ENCODE results near the gene CDH24. TPM values are rescaled to one million over a fixed set of nuclear protein-coding genes. Genes with fewer than 3 reads are reported as not detected.
A peak's percentile ranks its signal among the peaks of the same experiment; 100 is the strongest.

CDH24 gene
- total and polyA plus RNA-seq, 2 donors (not counting 3 experiments of a cell fraction or from before 2014, with no cell fraction given): 21.7 to 52.9 TPM

GRCh38 chr14:23063601-23064000 lies 6.3 kb upstream of the CDH24 start:
- no TSS peak for BruUV-seq (replicated peaks)
- Histone ChIP-seq H3K27me3 (ENCODE audit: control insufficient read depth in 2 of 2, insufficient read depth in 2 of 2, low read length in 2 of 2) (no peaks in the 10 kb centered on the region), H3K4me3 (replicated peaks in 1 of 3; ENCODE audit: insufficient read depth in 1 of 3, low read depth in 1 of 3, low read length in 3 of 3) (no peak overlapping the region), H3K9me1 (replicated peaks; ENCODE audit: control insufficient read depth, extremely low read depth, insufficient read depth, low read length) (no peaks in the 10 kb centered on the region), H3K36me3 (ENCODE audit: control insufficient read depth in 2 of 2, extremely low read depth in 1 of 2, insufficient read depth in 2 of 2, low read length in 2 of 2) (peaks cover 56% of the 10 kb centered on the region in 2 experiments), H3K27ac (ENCODE audit: insufficient read depth, low read depth, low read length) (no peak overlapping the region), H2AFZ (ENCODE audit: low read depth, low read length) (no peak overlapping the region), H3K9ac (replicated peaks; ENCODE audit: extremely low read depth, insufficient read depth, low read length) (no peak overlapping the region), H3K4me2 (ENCODE audit: insufficient read depth, low read length) (no peak overlapping the region), H3K4me1 (ENCODE audit: control insufficient read depth, extremely low read depth, insufficient read depth, low read length) (peaks cover 31% of the 10 kb centered on the region), H3K9me3 (replicated peaks; ENCODE audit: control insufficient read depth, insufficient read depth, low read length) (no peaks in the 10 kb centered on the region), H4K20me1 (replicated peaks; ENCODE audit: control insufficient read depth, extremely low read depth, insufficient read depth, low read length) (peaks cover 4% of the 10 kb centered on the region), H3K79me2 (ENCODE audit: control insufficient read depth, insufficient read depth, low read length) (peaks cover 37% of the 10 kb centered on the region)
- no peak for DNase-seq (ENCODE audit: low read depth, low spot score)
- dilution Hi-C loops (cut with MboI; ENCODE audit: extremely low pct_ligation_motif_present, low sequenced_read_pairs): loop anchor here (10.0 kb wide), 1 partner anchor 79 kb away; the partner anchor contains the start of gene AJUBA
- intact Hi-C loops (cut with micrococcal nuclease): no loop called here
- ChIA-PET POLR2A (no interaction called here), CTCF (interaction anchor here (1.0 to 13.4 kb wide), 3 partner anchors 14 to 75 kb away, joined by 5 to 1071 read pairs (median 19); partner anchors contain the start of gene AJUBA)
- no peak for FAIRE-seq
- TF ChIP-seq MYC (IDR thresholded peaks at IDR 0.05; ENCODE audit: low read depth, low read length): no peak
- TF ChIP-seq JUN (IDR thresholded peaks at IDR 0.05; ENCODE audit: borderline replicate concordance, insufficient read depth, insufficient read length, low read depth): no peak
- TF ChIP-seq, protein P1, sequence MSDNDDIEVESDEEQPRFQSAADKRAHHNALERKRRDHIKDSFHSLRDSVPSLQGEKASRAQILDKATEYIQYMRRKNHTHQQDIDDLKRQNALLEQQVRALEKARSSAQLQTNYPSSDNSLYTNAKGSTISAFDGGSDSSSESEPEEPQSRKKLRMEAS (IDR thresholded peaks at IDR 0.05; ENCODE audit: insufficient read depth, insufficient read length): no peak
- no peak for TF ChIP-seq GATA2 (IDR thresholded peaks at IDR 0.05; ENCODE audit: insufficient read depth, insufficient read length, low read depth, low read length)
- TF ChIP-seq POLR2A (IDR thresholded peaks at IDR 0.05; ENCODE audit: low read depth, low read length): no peak

- Histone ChIP-seq H4K20me1 (replicated peaks; ENCODE audit: control insufficient read depth, extremely low read depth, insufficient read depth, low read length) (no peaks in the 10 kb centered on the region), H3K36me3 (ENCODE audit: control insufficient read depth in 2 of 2, extremely low read depth in 1 of 2, insufficient read depth in 2 of 2, low read length in 2 of 2) (peaks cover 44 to 45% of the 10 kb centered on the region in 2 experiments), H3K79me2 (ENCODE audit: control insufficient read depth, insufficient read depth, low read length) (peaks cover 22% of the 10 kb centered on the region), H3K9ac (replicated peaks; ENCODE audit: extremely low read depth, insufficient read depth, low read length) (peak overlapping the region; percentile 34), H3K4me2 (ENCODE audit: insufficient read depth, low read length) (peak overlapping the region; percentile 54), H2AFZ (ENCODE audit: low read depth, low read length) (no peak overlapping the region), H3K27me3 (ENCODE audit: control insufficient read depth in 2 of 2, insufficient read depth in 2 of 2, low read length in 2 of 2) (no peaks in the 10 kb centered on the region), H3K4me3 (replicated peaks in 1 of 3; ENCODE audit: insufficient read depth in 1 of 3, low read depth in 1 of 3, low read length in 3 of 3) (no peak overlapping the region), H3K4me1 (ENCODE audit: control insufficient read depth, extremely low read depth, insufficient read depth, low read length) (peaks cover 31% of the 10 kb centered on the region), H3K9me3 (replicated peaks; ENCODE audit: control insufficient read depth, insufficient read depth, low read length) (no peaks in the 10 kb centered on the region), H3K27ac (ENCODE audit: insufficient read depth, low read depth, low read length) (peak overlapping the region; percentile 72), H3K9me1 (replicated peaks; ENCODE audit: control insufficient read depth, extremely low read depth, insufficient read depth, low read length) (no peaks in the 10 kb centered on the region)
- BruUV-seq (replicated peaks): no TSS peak
- TF ChIP-seq POLR2A (IDR thresholded peaks at IDR 0.05; ENCODE audit: low read depth, low read length): no peak
- no peak for TF ChIP-seq CTCF (IDR thresholded peaks at IDR 0.05; ENCODE audit: extremely low read depth in 1 of 2, insufficient read depth in 1 of 2, low read depth in 1 of 2, low read length in 2 of 2)
- peak; percentile 81 for TF ChIP-seq JUN (IDR thresholded peaks at IDR 0.05; ENCODE audit: borderline replicate concordance, insufficient read depth, insufficient read length, low read depth)
- TF ChIP-seq, protein P1 (IDR thresholded peaks at IDR 0.05; ENCODE audit: insufficient read depth, insufficient read length): peak; percentile 81
- peak; percentile 75 for TF ChIP-seq GATA2 (IDR thresholded peaks at IDR 0.05; ENCODE audit: insufficient read depth, insufficient read length, low read depth, low read length)
- TF ChIP-seq EZH2 (IDR thresholded peaks at IDR 0.05; ENCODE audit: borderline replicate concordance, low read depth, low read length, severe bottlenecking): no peak
- TF ChIP-seq MYC (IDR thresholded peaks at IDR 0.05; ENCODE audit: low read depth, low read length): peak; percentile 97
- TF ChIP-seq POLR2AphosphoS5 (IDR thresholded peaks at IDR 0.05; ENCODE audit: insufficient read depth, low read depth, low read length): peak; percentile 88
- peak; percentile 84 for TF ChIP-seq FOS (IDR thresholded peaks at IDR 0.05; ENCODE audit: borderline replicate concordance, insufficient read depth, low read length)
- DNase-seq (ENCODE audit: low read depth, low spot score) (peak; percentile 97), FAIRE-seq (peak; percentile 100)
- dilution Hi-C loops (cut with MboI; ENCODE audit: extremely low pct_ligation_motif_present, low sequenced_read_pairs) (loop anchor here (10.0 kb wide), 1 partner anchor 77 kb away; the partner anchor contains the start of gene AJUBA), intact Hi-C loops (cut with micrococcal nuclease) (no loop called here)
- ChIA-PET POLR2A (interaction anchor here (0.6 to 1.9 kb wide), 8 partner anchors 9 to 1337 kb away, joined by 3 to 8 read pairs (median 4); partner anchors contain the start of genes ACIN1, AJUBA, C14orf119 and HAUS4), CTCF (interaction anchor here (0.6 to 13.4 kb wide), 20 partner anchors 9 to 492 kb away, joined by 3 to 1071 read pairs (median 5); partner anchors contain the start of genes ACIN1, AJUBA, C14orf119 and HAUS4)
Measured at GRCh38 chr14:23062002-23062401, 4.7 kb upstream of the CDH24 start.
